ENCODE data around the gene TESK1. TPM values are rescaled to one million over a fixed set of nuclear protein-coding genes. Genes with fewer than 3 reads are reported as not detected.

Gene TESK1
- total RNA-seq, 6 donors from 2014 or later: 36.9 to 61.9 (median 43.6) TPM

DNA sequence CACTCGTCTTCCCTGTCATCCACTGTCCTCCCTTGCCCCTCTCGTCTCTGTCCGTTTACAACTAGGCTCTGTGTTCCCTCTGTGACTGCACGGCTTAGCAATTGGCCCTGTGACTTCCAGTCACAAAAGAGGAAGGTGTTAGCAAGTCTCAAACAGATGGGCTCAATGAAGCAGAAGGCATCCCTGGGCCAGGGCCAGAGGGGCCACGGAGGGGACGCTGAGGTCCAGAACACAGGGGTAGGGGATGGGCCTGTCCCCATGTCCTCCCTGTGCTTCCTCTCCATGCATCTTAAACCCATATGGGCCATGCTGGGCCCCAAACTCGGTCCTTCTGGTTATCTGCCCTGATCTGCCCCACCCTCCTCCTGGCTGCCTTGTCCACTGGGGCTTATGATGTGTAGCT, 13.3 kb downstream of the TESK1 start, which contains the start of gene CD72:
Gene CD72 (minus strand): TSS at position 89 of the 403 bp plus-strand sequence. CDS start 110 bp downstream, outside the sequence.
- Histone ChIP-seq H3K4me1 (peaks cover 14 to 25% (median 18%) of the 10 kb centered on the region in 4 donors), H3K27ac (peak within 1 kb of the TSS in 2 of 4 donors; percentile 61 to 72), H3K4me3 (peak within 1 kb of the TSS in 3 of 4 donors; percentile 41 to 54 (median 45)), H3K27me3 (no peaks in the 10 kb centered on the region), H3K9me3 (no peaks in the 10 kb centered on the region), H3K36me3 (no peaks in the 10 kb centered on the region)
- TF ChIP-seq, protein P1, sequence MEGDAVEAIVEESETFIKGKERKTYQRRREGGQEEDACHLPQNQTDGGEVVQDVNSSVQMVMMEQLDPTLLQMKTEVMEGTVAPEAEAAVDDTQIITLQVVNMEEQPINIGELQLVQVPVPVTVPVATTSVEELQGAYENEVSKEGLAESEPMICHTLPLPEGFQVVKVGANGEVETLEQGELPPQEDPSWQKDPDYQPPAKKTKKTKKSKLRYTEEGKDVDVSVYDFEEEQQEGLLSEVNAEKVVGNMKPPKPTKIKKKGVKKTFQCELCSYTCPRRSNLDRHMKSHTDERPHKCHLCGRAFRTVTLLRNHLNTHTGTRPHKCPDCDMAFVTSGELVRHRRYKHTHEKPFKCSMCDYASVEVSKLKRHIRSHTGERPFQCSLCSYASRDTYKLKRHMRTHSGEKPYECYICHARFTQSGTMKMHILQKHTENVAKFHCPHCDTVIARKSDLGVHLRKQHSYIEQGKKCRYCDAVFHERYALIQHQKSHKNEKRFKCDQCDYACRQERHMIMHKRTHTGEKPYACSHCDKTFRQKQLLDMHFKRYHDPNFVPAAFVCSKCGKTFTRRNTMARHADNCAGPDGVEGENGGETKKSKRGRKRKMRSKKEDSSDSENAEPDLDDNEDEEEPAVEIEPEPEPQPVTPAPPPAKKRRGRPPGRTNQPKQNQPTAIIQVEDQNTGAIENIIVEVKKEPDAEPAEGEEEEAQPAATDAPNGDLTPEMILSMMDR (IDR thresholded peaks at IDR 0.05): no peak
- TF ChIP-seq POLR2AphosphoS5 (IDR thresholded peaks at IDR 0.05) (peak in 1 of 2 donors; percentile 34), POLR2A (IDR thresholded peaks at IDR 0.05) (peak in 1 of 4 donors; percentile 74)
- ATAC-seq (ENCODE audit: low FRiP score in 2 of 2) (peak in 1 of 2 donors; percentile 61), DNase-seq (peak in 1 of 2 donors; percentile 39)
- 58 to 75% methylated on average over 6 to 7 of the region's 7 CpGs for WGBS, 2 donors

DNA sequence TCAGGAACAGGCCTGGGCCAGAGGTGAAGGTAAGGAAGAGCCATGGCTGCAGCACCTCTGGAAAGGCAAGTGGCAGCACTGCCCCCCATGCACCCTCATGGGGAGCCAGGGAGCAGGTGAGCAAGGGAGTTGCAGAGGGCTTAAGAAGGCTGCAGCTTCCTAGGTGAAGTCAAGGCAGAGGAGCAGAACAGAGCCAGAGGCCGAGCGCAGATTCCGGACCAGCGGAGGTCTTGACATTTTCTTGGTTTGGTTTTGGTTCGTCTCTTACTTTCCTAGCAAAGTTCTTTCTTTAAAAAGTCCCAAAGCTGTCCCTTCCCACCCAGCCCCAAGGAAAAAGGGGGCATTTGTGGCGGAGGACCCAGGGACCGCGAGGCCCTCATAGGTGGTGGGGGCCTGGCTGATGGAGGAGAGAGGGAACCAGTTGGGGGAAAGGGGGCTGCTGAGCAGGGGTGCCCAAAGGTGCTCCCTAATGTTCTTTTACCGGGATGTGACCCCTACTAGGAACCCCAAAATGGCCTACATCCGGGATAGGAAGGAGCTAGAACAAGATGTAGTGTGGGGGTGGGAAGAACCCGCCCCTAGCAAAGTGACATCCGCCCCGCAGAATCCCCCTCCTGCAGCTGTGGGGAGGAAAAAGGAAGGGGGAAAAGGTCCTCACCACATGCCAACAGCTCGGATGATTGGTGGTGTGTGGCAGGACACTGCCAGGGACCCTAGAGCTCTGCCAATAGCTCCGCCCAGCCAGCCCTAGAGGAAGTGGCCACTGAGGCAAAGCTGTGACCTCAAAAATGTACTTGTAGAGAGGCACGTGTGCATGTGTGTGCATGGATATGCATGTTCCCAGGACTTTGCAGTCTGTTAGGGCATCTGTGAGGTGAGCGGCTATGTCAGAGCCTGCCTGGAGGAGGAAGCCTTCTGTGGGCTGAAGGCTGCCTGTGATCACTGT, 14.1 kb downstream of the TESK1 start:
- Histone ChIP-seq H3K4me1 (peaks cover 14 to 25% (median 18%) of the 10 kb centered on the region in 4 donors), H3K27me3 (no peaks in the 10 kb centered on the region), H3K36me3 (no peaks in the 10 kb centered on the region), H3K4me3 (no peak overlapping the region), H3K27ac (peak overlapping the region in 2 of 4 donors; percentile 61 to 72), H3K9me3 (no peaks in the 10 kb centered on the region)
- TF ChIP-seq POLR2A (IDR thresholded peaks at IDR 0.05): peak in 1 of 4 donors; percentile 68
- TF ChIP-seq, protein P1 (IDR thresholded peaks at IDR 0.05): no peak
- TF ChIP-seq EP300 (IDR thresholded peaks at IDR 0.05): peak in 2 of 4 donors; percentile 73 to 78
- TF ChIP-seq POLR2AphosphoS5 (IDR thresholded peaks at IDR 0.05): peak; percentile 12 to 67
- WGBS, 2 donors: 78 to 82% methylated on average over 17 of the region's 17 CpGs
- ATAC-seq (ENCODE audit: low FRiP score in 2 of 2) (peak; percentile 28 to 34), DNase-seq (peak in 1 of 2 donors; percentile 79)

DNA sequence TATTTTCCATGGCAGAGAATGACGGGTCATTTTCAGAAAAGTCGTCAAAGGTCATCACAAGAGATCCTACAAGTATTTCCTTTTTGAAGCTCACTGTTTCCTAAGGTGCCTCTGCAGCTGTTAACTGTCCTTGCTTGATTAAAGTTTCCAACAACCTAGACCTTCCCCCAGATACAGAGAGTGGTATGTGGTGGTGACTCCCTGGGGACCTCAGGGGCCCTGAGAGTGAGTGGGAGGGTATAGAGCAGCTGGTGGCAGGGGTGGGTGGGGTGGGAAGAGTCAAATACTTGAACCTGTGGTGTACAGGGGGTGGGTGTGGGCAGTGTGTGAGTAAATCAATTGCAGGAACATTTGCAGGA, 14.7 kb downstream of the TESK1 start:
- peaks cover 14 to 25% (median 18%) of the 10 kb centered on the region in 4 donors for H3K4me1 ChIP-seq

DNA sequence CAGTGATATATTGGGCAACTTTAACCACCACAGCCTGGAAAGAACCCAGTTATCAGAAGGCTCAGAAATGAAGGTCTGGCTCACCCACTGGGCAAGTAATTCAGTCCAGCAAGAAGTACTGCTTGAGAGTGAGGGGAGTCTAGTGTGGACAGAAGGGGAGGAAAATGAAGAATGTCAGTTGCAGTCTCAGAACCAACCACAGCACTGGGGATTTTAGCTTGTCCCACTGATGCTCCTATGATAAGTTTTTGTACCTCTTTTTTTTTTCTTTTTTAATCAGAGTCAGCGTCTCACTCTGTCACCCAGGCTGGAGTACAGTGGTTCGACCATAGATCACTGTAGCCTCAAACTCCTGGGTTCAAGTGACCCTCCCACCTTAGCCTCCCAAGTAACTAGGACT, 22.5 kb downstream of the TESK1 start:
- 81 to 93% methylated on average over 2 of the region's 2 CpGs for WGBS, 2 donors
- Histone ChIP-seq H3K9me3 (no peaks in the 10 kb centered on the region), H3K27me3 (no peaks in the 10 kb centered on the region), H3K4me3 (no peak overlapping the region), H3K27ac (no peak overlapping the region), H3K4me1 (no peaks in the 10 kb centered on the region), H3K36me3 (no peaks in the 10 kb centered on the region)
- ATAC-seq (ENCODE audit: low FRiP score in 2 of 2): no peak
- no peak for DNase-seq
- no peak for TF ChIP-seq POLR2AphosphoS5 (IDR thresholded peaks at IDR 0.05)
- TF ChIP-seq EP300 (IDR thresholded peaks at IDR 0.05): no peak
- TF ChIP-seq POLR2A (IDR thresholded peaks at IDR 0.05): no peak
- TF ChIP-seq, protein P1 (IDR thresholded peaks at IDR 0.05): no peak

More for the DNA sequence above, 14.7 kb downstream of the TESK1 start:
- Histone ChIP-seq H3K9me3 (no peaks in the 10 kb centered on the region), H3K27ac (peak overlapping the region in 2 of 4 donors; percentile 13 to 30), H3K4me3 (no peak overlapping the region), H3K36me3 (no peaks in the 10 kb centered on the region), H3K27me3 (no peaks in the 10 kb centered on the region)
- ATAC-seq (ENCODE audit: low FRiP score in 2 of 2) (no peak), DNase-seq (no peak)
- 35 to 50% methylated on average over 1 to 2 of the region's 2 CpGs for WGBS, 2 donors
- TF ChIP-seq POLR2A (IDR thresholded peaks at IDR 0.05) (no peak), EP300 (IDR thresholded peaks at IDR 0.05) (no peak), POLR2AphosphoS5 (IDR thresholded peaks at IDR 0.05) (no peak)
- TF ChIP-seq, protein P1 (IDR thresholded peaks at IDR 0.05): no peak

Measured in upper lobe of left lung (tissue), 6 donors.